GM23248 (cell line): ENCODE measurements around the gene RBBP5. TPM values are rescaled to one million over a fixed set of nuclear protein-coding genes. Genes with fewer than 3 reads are reported as not detected.

Source experiments
- DNase-seq: peaks from one replicate; pipeline ENCODE4 v3.0.0-alpha.2; 2015
- H2AFZ ChIP-seq: fragments of 200-600 bp; sonication (generic); 2 replicates; pipeline ENCODE4 v1.6.1; 2016; ENCODE audit warnings: antibody characterized with exemption
- H3F3A ChIP-seq: fragments of 200-600 bp; sonication (generic); 2 replicates; pipeline ENCODE4 v1.6.1; 2016; ENCODE audit warnings: mild to moderate bottlenecking, antibody characterized with exemption, mixed run types; ENCODE audit not compliant: insufficient read depth
- H3K27ac ChIP-seq: fragments of 200-600 bp; sonication (generic); 2 replicates; pipeline ENCODE4 v1.5.1; 2016; ENCODE audit warnings: mild to moderate bottlenecking
- H3K27me3 ChIP-seq: fragments of 200-600 bp; sonication (generic); replicated peaks from 2 replicates; pipeline ENCODE4 v1.6.1; 2016; ENCODE audit warnings: mild to moderate bottlenecking; ENCODE audit not compliant: insufficient read depth
- H3K36me3 ChIP-seq: fragments of 200-600 bp; sonication (generic); 2 replicates; pipeline ENCODE4 v1.6.1; 2016; ENCODE audit warnings: low read depth, mild to moderate bottlenecking
- H3K4me1 ChIP-seq: fragments of 200-600 bp; sonication (generic); 2 replicates; pipeline ENCODE4 v1.6.1; 2016; ENCODE audit warnings: mild to moderate bottlenecking; ENCODE audit not compliant: insufficient read depth
- H3K4me2 ChIP-seq: fragments of 200-600 bp; sonication (generic); one replicate; pipeline ENCODE4 v1.6.1; 2016; ENCODE audit warnings: mild to moderate bottlenecking; ENCODE audit not compliant: unreplicated experiment
- H3K4me3 ChIP-seq: fragments of 200-600 bp; sonication (generic); 2 replicates; pipeline ENCODE4 v1.5.1; 2016; ENCODE audit warnings: mild to moderate bottlenecking
- H3K79me2 ChIP-seq: fragments of 200-600 bp; sonication (generic); 2 replicates; pipeline ENCODE4 v1.6.1; 2016; ENCODE audit warnings: mild to moderate bottlenecking; ENCODE audit not compliant: insufficient read depth
- H3K9ac ChIP-seq: fragments of 200-600 bp; sonication (generic); 2 replicates; pipeline ENCODE4 v1.6.1; 2016; ENCODE audit warnings: mild to moderate bottlenecking
- H3K9me2 ChIP-seq: fragments of 200-600 bp; sonication (generic); 2 replicates; pipeline ENCODE4 v1.6.1; 2016; ENCODE audit warnings: mixed run types, mild to moderate bottlenecking, moderate library complexity; ENCODE audit not compliant: insufficient read depth
- H3K9me3 ChIP-seq: fragments of 200-600 bp; sonication (generic); one replicate; pipeline ENCODE4 v1.6.1; 2017; ENCODE audit warnings: low read depth
- H4K20me1 ChIP-seq: fragments of 200-600 bp; sonication (generic); 2 replicates; pipeline ENCODE4 v1.6.0; 2016; ENCODE audit not compliant: insufficient read depth
- EZH2 ChIP-seq: fragments of 200-600 bp; sonication (generic); IDR thresholded peaks from 2 replicates; pipeline ENCODE4 v1.6.1; 2018; ENCODE audit warnings: antibody characterized with exemption, mild to moderate bottlenecking; ENCODE audit not compliant: insufficient read depth, poor library complexity, severe bottlenecking
- EZH2phosphoT487 ChIP-seq: fragments of 200-600 bp; sonication (generic); IDR thresholded peaks from 2 replicates; pipeline ENCODE4 v1.6.1; 2018; ENCODE audit warnings: antibody characterized with exemption, moderate library complexity, mild to moderate bottlenecking, low read depth; ENCODE audit not compliant: insufficient read depth
- WGBS, 2 experiments: methylation state at CpG; one replicate each; pipeline ENCODE4 v1.1.6; 2015 to 2017; ENCODE audit warnings: low lambda C conversion rate in 2 of 2, low coverage in 1 of 2; ENCODE audit errors: missing lambda C conversion rate in 2 of 2; 5-methylcytosine and 5-hydroxymethylcytosine counted together
- in situ Hi-C: fragments of 300-500 bp; cut with MboI; formaldehyde crosslinking; loops from 2 replicates; pipeline ENCODE4 v1.15.0; 2020
- polyA plus RNA-seq: library from polyadenylated mRNA; unstranded; fragments of >200 nt; fragmentation: Nextera tagmentation; extraction: Ambion mirVana; gene quantifications from 2 replicates; pipeline ENCODE4 v1.2.1, GENCODE V29; 2016
- total RNA-seq: library from RNA; depleted of rRNA; stranded (reverse); fragments of >200 nt; shearing (Covaris generic); gene quantifications from 2 replicates; pipeline ENCODE4 v1.2.3, GENCODE V29; 2014

Gene RBBP5
- total and polyA plus RNA-seq, 2 experiments from 2014 or later = 13.6 to 14.3 TPM

DNA sequence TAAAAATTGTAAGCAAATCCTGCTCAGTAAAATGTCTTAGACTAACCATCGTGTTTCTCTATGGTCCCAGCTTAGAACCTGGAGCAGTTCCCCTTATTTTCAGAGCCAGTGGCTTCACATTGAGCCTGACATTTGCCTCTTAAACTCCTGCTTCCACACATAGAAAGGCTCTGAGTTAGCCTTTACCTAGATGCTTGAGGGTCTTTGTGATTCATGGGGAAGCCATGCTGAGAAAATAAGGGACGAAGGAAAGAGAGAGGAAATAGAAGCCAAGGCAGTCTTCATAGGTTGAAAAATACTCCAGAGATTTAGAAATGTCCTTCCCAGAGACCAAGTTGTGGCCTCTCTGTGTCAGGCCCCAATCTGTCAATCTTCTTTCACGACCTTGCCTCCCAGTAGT, 16.1 kb upstream of the RBBP5 start:
- Histone ChIP-seq H3K27me3 (no peaks in the 10 kb centered on the region), H3K4me3 (no peak overlapping the region), H3K9ac (no peak overlapping the region), H2AFZ (no peak overlapping the region), H3F3A (0 out of 2 replicates have a peak, but pooled peaks cover 6% of the 10 kb centered on the region), H3K4me2 (no peak overlapping the region), H3K9me2 (no peaks in the 10 kb centered on the region), H3K9me3 (no peaks in the 10 kb centered on the region), H3K4me1 (peaks cover 8% of the 10 kb centered on the region; the same call in 1 of the 2 replicates), H3K79me2 (no peaks in the 10 kb centered on the region), H3K36me3 (no peaks in the 10 kb centered on the region), H3K27ac (no peak overlapping the region), H4K20me1 (no peaks in the 10 kb centered on the region)
- TF ChIP-seq EZH2 (no peak), EZH2phosphoT487 (no peak)
- DNase-seq = no peak
- 45 to 53% methylated on average over 3 of the region's 3 CpGs for WGBS, 2 experiments
- in situ Hi-C loops = loop anchor here (10.0 kb wide), 1 partner anchor 117 kb away; no protein-coding TSS in a partner anchor

DNA sequence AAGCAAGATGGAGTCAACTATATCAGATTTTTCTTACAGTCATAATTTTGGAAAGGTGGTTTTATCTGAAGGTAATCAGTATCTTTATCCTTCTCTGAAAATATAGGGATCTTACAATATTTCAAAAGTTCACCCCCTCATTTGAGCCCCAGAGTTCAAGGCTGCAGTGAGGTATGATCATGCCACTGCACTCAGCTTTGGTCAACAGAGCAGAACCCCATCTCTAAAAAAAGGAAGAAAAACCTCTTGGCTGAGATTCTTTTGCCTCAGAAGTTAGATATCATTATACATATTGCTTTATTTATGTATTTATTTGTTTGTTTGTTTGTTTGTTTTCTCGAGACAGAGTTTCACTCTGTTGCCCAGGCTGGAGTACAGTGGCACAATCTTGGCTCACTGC, 11.5 kb upstream of the RBBP5 start:
- Histone ChIP-seq H3K79me2 (no peaks in the 10 kb centered on the region), H3K4me1 (no peaks in the 10 kb centered on the region), H4K20me1 (no peaks in the 10 kb centered on the region), H3K9ac (no peak overlapping the region), H3K9me2 (no peaks in the 10 kb centered on the region), H3K4me3 (no peak overlapping the region), H3K27me3 (no peaks in the 10 kb centered on the region), H2AFZ (no peak overlapping the region), H3K4me2 (no peak overlapping the region), H3K27ac (no peak overlapping the region), H3K36me3 (no peaks in the 10 kb centered on the region), H3F3A (no peaks in the 10 kb centered on the region), H3K9me3 (no peaks in the 10 kb centered on the region)
- DNase-seq = no peak
- in situ Hi-C loops = loop anchor here (10.0 kb wide), 1 partner anchor 122 kb away; no protein-coding TSS in a partner anchor
- WGBS, 2 experiments = 71 to 76% methylated on average over 1 of the region's 1 CpG
- TF ChIP-seq EZH2phosphoT487 = no peak
- no peak for TF ChIP-seq EZH2

DNA sequence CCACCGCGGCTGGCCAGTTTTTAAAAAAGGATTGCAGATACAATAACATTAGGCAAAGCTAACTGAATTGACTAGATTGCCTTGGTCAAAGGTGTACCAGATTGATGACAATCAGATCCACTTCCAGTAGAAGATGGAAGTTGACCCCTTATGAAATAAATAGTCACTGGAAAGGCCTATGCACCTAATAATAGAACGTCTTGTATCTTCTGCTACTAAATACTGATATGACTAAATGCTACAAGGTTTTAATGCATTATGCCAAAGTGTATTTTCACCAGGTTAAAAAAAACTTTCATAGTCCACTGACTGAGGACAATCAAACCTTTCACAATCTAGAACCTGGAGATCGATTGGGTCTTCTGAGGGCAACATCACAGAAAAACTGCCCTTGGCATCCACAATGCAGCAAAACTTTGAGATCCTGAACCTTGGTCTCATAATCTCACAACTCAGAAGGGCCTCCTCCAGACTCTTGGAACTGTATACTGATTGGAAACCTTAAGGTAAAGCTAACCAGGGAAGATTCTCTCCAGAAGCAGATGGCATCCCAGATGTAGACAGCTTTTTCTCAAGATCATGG, 7.8 kb upstream of the RBBP5 start:
- Histone ChIP-seq H3K79me2 (no peaks in the 10 kb centered on the region), H2AFZ (no peak overlapping the region), H3K4me2 (no peak overlapping the region), H3K9me2 (no peaks in the 10 kb centered on the region), H3K27me3 (no peaks in the 10 kb centered on the region), H3K36me3 (no peaks in the 10 kb centered on the region), H3K4me1 (no peaks in the 10 kb centered on the region), H3K9me3 (no peaks in the 10 kb centered on the region), H3K4me3 (no peak overlapping the region), H3K9ac (no peak overlapping the region), H3K27ac (no peak overlapping the region), H4K20me1 (no peaks in the 10 kb centered on the region), H3F3A (no peaks in the 10 kb centered on the region)
- 70 to 86% methylated on average over 4 of the region's 4 CpGs for WGBS, 2 experiments
- no peak for DNase-seq
- no peak for TF ChIP-seq EZH2phosphoT487
- no peak for TF ChIP-seq EZH2
- in situ Hi-C loops = loop anchor here (10.0 kb wide), 1 partner anchor 125 kb away; no protein-coding TSS in a partner anchor

DNA sequence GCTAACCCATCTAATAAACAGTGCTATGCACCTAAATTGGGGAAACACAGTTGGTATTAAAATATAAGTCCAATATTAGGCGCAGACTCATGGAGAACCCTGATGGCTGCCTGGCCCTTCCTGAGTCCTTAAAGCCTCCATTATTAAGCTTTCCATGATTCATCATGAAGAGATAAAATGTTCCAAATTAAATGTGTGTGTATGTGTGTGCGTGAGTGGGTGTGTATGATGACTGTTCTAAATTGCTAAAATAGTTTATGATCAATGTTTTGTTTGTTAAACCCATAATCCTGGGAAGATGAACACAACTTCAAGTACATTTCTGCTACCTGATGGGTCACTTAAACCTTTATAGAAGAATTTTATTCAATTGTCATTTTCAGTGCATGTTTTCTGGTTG, 6.3 kb upstream of the RBBP5 start:
- Histone ChIP-seq H3K4me2 (no peak overlapping the region), H3K4me3 (no peak overlapping the region), H3K27ac (no peak overlapping the region), H2AFZ (no peak overlapping the region), H3K9ac (no peak overlapping the region), H3K27me3 (no peaks in the 10 kb centered on the region), H3K36me3 (no peaks in the 10 kb centered on the region), H3F3A (peaks cover 2% of the 10 kb centered on the region; the same call in 1 of the 2 replicates), H4K20me1 (no peaks in the 10 kb centered on the region), H3K4me1 (peaks cover 1% of the 10 kb centered on the region; the same call in 1 of the 2 replicates), H3K79me2 (no peaks in the 10 kb centered on the region), H3K9me2 (no peaks in the 10 kb centered on the region), H3K9me3 (no peaks in the 10 kb centered on the region)
- in situ Hi-C loops = no loop called here
- 87 to 88% methylated on average over 2 of the region's 2 CpGs for WGBS, 2 experiments
- TF ChIP-seq EZH2phosphoT487 (no peak), EZH2 (no peak)
- peak; percentile 37 for DNase-seq

DNA sequence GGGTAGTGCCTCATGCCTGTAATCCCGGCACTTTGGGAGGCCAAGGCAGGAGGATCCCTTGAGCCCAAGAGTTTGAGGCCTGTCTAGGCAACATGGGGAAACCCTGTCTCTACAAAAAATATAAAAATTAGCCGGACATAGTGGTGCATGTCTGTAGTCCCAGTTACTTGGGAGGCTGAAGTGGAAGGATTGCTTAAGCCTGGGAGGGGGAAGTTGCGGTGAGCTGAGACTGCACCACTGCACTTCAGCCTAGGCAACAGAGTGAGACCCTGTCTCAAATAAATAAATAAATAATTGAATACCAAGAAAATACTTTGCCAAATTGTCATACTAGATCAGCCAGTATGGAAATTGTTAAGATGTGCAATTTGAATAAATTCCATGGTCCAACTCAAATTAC, 5.9 kb upstream of the RBBP5 start:
- Histone ChIP-seq H3K4me2 (no peak overlapping the region), H3K79me2 (no peaks in the 10 kb centered on the region), H2AFZ (no peak overlapping the region), H3F3A (peaks cover 6% of the 10 kb centered on the region), H4K20me1 (no peaks in the 10 kb centered on the region), H3K9ac (no peak overlapping the region), H3K27me3 (no peaks in the 10 kb centered on the region), H3K36me3 (no peaks in the 10 kb centered on the region), H3K4me1 (peaks cover 5% of the 10 kb centered on the region; the same call in 1 of the 2 replicates), H3K4me3 (no peak overlapping the region), H3K9me3 (no peaks in the 10 kb centered on the region), H3K9me2 (no peaks in the 10 kb centered on the region), H3K27ac (no peak overlapping the region)
- WGBS, 2 experiments = 74 to 78% methylated on average over 3 of the region's 3 CpGs
- TF ChIP-seq EZH2 (no peak), EZH2phosphoT487 (no peak)
- DNase-seq = no peak
- in situ Hi-C loops = no loop called here
